ENCODE results near the gene OR2M5.

- TF ChIP-seq, protein P1, sequence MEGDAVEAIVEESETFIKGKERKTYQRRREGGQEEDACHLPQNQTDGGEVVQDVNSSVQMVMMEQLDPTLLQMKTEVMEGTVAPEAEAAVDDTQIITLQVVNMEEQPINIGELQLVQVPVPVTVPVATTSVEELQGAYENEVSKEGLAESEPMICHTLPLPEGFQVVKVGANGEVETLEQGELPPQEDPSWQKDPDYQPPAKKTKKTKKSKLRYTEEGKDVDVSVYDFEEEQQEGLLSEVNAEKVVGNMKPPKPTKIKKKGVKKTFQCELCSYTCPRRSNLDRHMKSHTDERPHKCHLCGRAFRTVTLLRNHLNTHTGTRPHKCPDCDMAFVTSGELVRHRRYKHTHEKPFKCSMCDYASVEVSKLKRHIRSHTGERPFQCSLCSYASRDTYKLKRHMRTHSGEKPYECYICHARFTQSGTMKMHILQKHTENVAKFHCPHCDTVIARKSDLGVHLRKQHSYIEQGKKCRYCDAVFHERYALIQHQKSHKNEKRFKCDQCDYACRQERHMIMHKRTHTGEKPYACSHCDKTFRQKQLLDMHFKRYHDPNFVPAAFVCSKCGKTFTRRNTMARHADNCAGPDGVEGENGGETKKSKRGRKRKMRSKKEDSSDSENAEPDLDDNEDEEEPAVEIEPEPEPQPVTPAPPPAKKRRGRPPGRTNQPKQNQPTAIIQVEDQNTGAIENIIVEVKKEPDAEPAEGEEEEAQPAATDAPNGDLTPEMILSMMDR (IDR thresholded peaks at IDR 0.05; ENCODE audit: insufficient read depth, low read depth, low read length), result no peak
- no peak for TF ChIP-seq EZH2 (IDR thresholded peaks at IDR 0.05; ENCODE audit: insufficient read depth, low read length)
These were observed at the start of gene OR2M5 for GRCh38 chr1:248144513-248145198.

All from astrocyte (in vitro differentiated cells and primary cell).